AG09309 (cell line): ENCODE measurements around the gene GRIK3.
"Not testable (repeated sequence)": the region's sequence is repeated elsewhere in the genome, so short reads cannot be mapped to it uniquely, and the experiment has no call there.

Experiments
- DNase-seq: peaks from one replicate; pipeline ENCODE4 v3.0.0-alpha.2; 2010; ENCODE audit warnings: low read depth
- H3K4me3 ChIP-seq: 2 replicates; pipeline ENCODE4 v1.5.1; 2011; ENCODE audit warnings: mild to moderate bottlenecking, low read depth, low read length, moderate library complexity; ENCODE audit not compliant: control insufficient read depth
- CTCF ChIP-seq: IDR thresholded peaks from 2 replicates; pipeline ENCODE4 v1.5.1; 2011; ENCODE audit warnings: mild to moderate bottlenecking, low read depth, low read length, inconsistent platforms; ENCODE audit not compliant: insufficient read depth, control insufficient read depth; ENCODE audit errors: missing control alignments

The GRIK3 gene

GRCh38 chr1:36768486-36769178 lies 265.7 kb downstream of the GRIK3 start:
- DNase-seq, result no peak
- TF ChIP-seq CTCF, result no peak
- no peak overlapping the region for H3K4me3 ChIP-seq

DNA sequence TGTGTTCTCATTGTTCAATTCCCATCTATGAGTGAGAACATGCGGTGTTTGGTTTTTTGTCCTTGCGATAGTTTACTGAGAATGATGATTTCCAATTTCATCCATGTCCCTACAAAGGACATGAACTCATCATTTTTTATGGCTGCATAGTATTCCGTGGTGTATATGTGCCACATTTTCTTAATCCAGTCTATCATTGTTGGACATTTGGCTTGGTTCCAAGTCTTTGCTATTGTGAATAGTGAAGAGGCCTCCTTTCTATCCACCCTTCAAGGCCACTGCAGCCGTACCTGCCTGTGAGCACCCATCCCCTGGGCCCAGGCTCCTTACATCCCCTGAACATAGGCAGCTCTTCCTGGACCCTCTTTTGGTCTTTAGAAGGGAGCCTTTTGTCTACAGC lies 266.9 kb downstream of the GRIK3 start:
- DNase-seq, H3K4me3 ChIP-seq: not testable (repeated sequence)

GRCh38 chr1:36766481-36766880 lies 267.8 kb downstream of the GRIK3 start:
- TF ChIP-seq CTCF, result no peak
- no peak overlapping the region for H3K4me3 ChIP-seq
- DNase-seq, result no peak

GRCh38 chr1:36765785-36766300 lies 268.5 kb downstream of the GRIK3 start:
- DNase-seq, result no peak
- no peak overlapping the region for H3K4me3 ChIP-seq
- no peak for TF ChIP-seq CTCF

DNA sequence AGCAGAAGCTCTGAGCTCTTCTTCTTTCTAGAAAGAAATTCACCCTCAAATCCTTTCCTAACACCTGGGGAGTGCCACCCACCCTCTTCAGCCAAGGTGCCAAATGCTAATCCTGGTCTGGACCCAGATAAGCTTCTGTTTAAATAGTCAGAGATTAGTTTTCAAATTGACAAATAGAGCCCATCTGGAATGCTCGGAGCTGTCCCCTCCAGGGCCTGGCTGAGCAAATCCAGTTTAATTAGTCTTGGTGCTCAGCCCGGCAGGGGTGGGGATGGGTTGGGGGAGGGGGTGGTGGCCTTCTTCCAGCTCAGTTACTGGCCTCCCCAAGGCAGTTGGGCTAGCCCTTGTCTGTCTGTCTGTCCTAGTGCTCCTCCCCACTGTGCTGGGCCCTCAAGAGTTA lies 269.5 kb downstream of the GRIK3 start:
- H3K4me3 ChIP-seq, result no peak overlapping the region
- TF ChIP-seq CTCF, result no peak
- no peak for DNase-seq

GRCh38 chr1:36763771-36764170 lies 270.5 kb downstream of the GRIK3 start:
- H3K4me3 ChIP-seq, result no peak overlapping the region
- TF ChIP-seq CTCF, result no peak
- DNase-seq, result no peak

- no peak overlapping the region for H3K4me3 ChIP-seq
- TF ChIP-seq CTCF, result no peak
- DNase-seq, result no peak
Measured at GRCh38 chr1:36762174-36762573, 272.1 kb downstream of the GRIK3 start.
